Keratinocyte (primary cell): ENCODE data around the gene TAS2R14. TPM values are rescaled to one million over a fixed set of nuclear protein-coding genes. Genes with fewer than 3 reads are reported as not detected.

Experiments
- DNase-seq: peaks from one replicate; pipeline ENCODE4 v3.0.0-alpha.2; 2011; ENCODE audit warnings: low read depth, missing footprints, low spot score
- FAIRE-seq: peaks from 2 replicates; lab custom pipeline; 2011; peaks lifted over from hg19 to GRCh38; lab: Jason Lieb, UNC
- H2AFZ ChIP-seq: 2 replicates; pipeline ENCODE4 v1.6.0; 2012; ENCODE audit warnings: low read length, control low read depth, inconsistent platforms; ENCODE audit not compliant: control insufficient read depth
- H3K27ac ChIP-seq: 2 replicates; pipeline ENCODE4 v1.5.1; 2011; ENCODE audit warnings: low read length; ENCODE audit not compliant: control insufficient read depth, insufficient read depth
- H3K27me3 ChIP-seq: 3 replicates; pipeline ENCODE4 v1.6.0; 2011; ENCODE audit warnings: low read length; ENCODE audit not compliant: control insufficient read depth, insufficient read depth; ENCODE audit errors: extremely low read depth
- H3K36me3 ChIP-seq, 2 experiments: 2 replicates in 1 of 2; 3 replicates in 1 of 2; pipeline ENCODE4 v1.5.1; 2011; ENCODE audit warnings: low read length in 2 of 2, mild to moderate bottlenecking in 1 of 2; ENCODE audit not compliant: control insufficient read depth in 2 of 2, insufficient read depth in 2 of 2; ENCODE audit errors: extremely low read depth in 1 of 2
- H3K4me1 ChIP-seq: 3 replicates; pipeline ENCODE4 v1.5.1; 2011; ENCODE audit warnings: low read length; ENCODE audit not compliant: control insufficient read depth, insufficient read depth; ENCODE audit errors: extremely low read depth
- H3K4me2 ChIP-seq: 3 replicates; pipeline ENCODE4 v1.6.0; 2011; ENCODE audit warnings: low read depth, low read length; ENCODE audit not compliant: control insufficient read depth, insufficient read depth; ENCODE audit errors: extremely low read depth
- H3K4me3 ChIP-seq, 3 experiments: fragments of 200-600 bp in 1 of 3; sonication (generic) in 1 of 3; 2 replicates in 2 of 3; 3 replicates in 1 of 3; pipeline ENCODE4 v1.5.1; 2011 to 2016; ENCODE audit warnings: low read length in 3 of 3, mild to moderate bottlenecking in 3 of 3, control low read depth in 2 of 3, inconsistent platforms in 1 of 3, low read depth in 1 of 3, mixed read lengths in 1 of 3, mixed run types in 1 of 3, moderate library complexity in 1 of 3; ENCODE audit not compliant: control insufficient read depth in 2 of 3, insufficient read depth in 2 of 3; ENCODE audit errors: extremely low read depth in 1 of 3
- H3K79me2 ChIP-seq: 2 replicates; pipeline ENCODE4 v1.6.0; 2012; ENCODE audit warnings: low read length; ENCODE audit not compliant: control insufficient read depth, insufficient read depth
- H3K9ac ChIP-seq: 3 replicates; pipeline ENCODE4 v1.6.0; 2011; ENCODE audit warnings: low read length; ENCODE audit not compliant: control insufficient read depth, insufficient read depth; ENCODE audit errors: extremely low read depth
- H3K9me1 ChIP-seq: 3 replicates; pipeline ENCODE4 v1.6.0; 2011; ENCODE audit warnings: low read length; ENCODE audit not compliant: control insufficient read depth, insufficient read depth; ENCODE audit errors: extremely low read depth
- H3K9me3 ChIP-seq: 2 replicates; pipeline ENCODE4 v1.5.1; 2012; ENCODE audit warnings: low read depth, low read length; ENCODE audit not compliant: control insufficient read depth
- H4K20me1 ChIP-seq: 3 replicates; pipeline ENCODE4 v1.6.0; 2011; ENCODE audit warnings: low read length; ENCODE audit not compliant: control insufficient read depth, insufficient read depth; ENCODE audit errors: extremely low read depth
- CTCF ChIP-seq, 3 experiments: IDR thresholded peaks in 1 of 3; conservative IDR thresholded peaks in 1 of 3; optimal IDR thresholded peaks in 1 of 3; 2 replicates in 2 of 3; 3 replicates in 1 of 3; pipeline versions ENCODE3 to v1.5.1; 2011; ENCODE audit warnings: low read length in 3 of 3, mild to moderate bottlenecking in 3 of 3, moderate library complexity in 2 of 3, control low read depth in 1 of 3, inconsistent platforms in 1 of 3; ENCODE audit not compliant: insufficient read depth in 2 of 3; ENCODE audit errors: extremely low read depth in 1 of 3
- EZH2 ChIP-seq: IDR thresholded peaks from one replicate; pipeline ENCODE4 v1.6.1; 2012; ENCODE audit warnings: inconsistent platforms, mild to moderate bottlenecking, low read length, moderate library complexity
- dilution Hi-C: fragments of 300-500 bp; cut with MboI; formaldehyde crosslinking; loops from one replicate; pipeline ENCODE4 v1.7.0; 2020; ENCODE audit warnings: low sequenced_read_pairs; ENCODE audit not compliant: extremely low pct_ligation_motif_present
- polyA plus RNA-seq, 5 experiments: library from polyadenylated mRNA; depleted of rRNA in 3 of 5; stranded (reverse) in 3 of 5; stranded (forward) in 1 of 5; unstranded in 1 of 5; fragments of >200 nt; gene quantifications; 1 replicate in 1 of 5; 2 replicates in 3 of 5; 3 replicates in 1 of 5; pipeline versions ENCODE4 v1.2.1 to v1.2.3, GENCODE V29; 2011 to 2012; ENCODE audit warnings: missing spikeins in 2 of 5, low read depth in 1 of 5, low replicate concordance in 1 of 5

Gene TAS2R14
- polyA plus RNA-seq, 1 donor (not counting 4 experiments of a cell fraction or from before 2014, with no cell fraction given): 1.2 TPM

GRCh38 chr12:10941916-10942607 lies 3.0 kb upstream of the TAS2R14 start:
- TF ChIP-seq EZH2: no peak
- no peak for TF ChIP-seq CTCF (optimal IDR thresholded peaks at IDR 0.05 in 1 of 3, IDR thresholded peaks at IDR 0.05 in 1 of 3, conservative IDR thresholded peaks at IDR 0.05 in 1 of 3; ENCODE audit: extremely low read depth in 1 of 3, insufficient read depth in 2 of 3, low read length in 3 of 3)
- Histone ChIP-seq H3K9ac (peak overlapping the region; percentile 55), H2AFZ (peak overlapping the region; percentile 90), H3K9me3 (no peaks in the 10 kb centered on the region), H3K4me1 (peaks cover 38% of the 10 kb centered on the region), H3K79me2 (no peaks in the 10 kb centered on the region), H4K20me1 (no peaks in the 10 kb centered on the region), H3K4me2 (peak overlapping the region; percentile 69), H3K27me3 (no peaks in the 10 kb centered on the region), H3K9me1 (no peaks in the 10 kb centered on the region), H3K4me3 (no peak overlapping the region), H3K36me3 (no peaks in the 10 kb centered on the region), H3K27ac (peak overlapping the region; percentile 77)
- DNase-seq: peak; percentile 59
- peak; percentile 100 for FAIRE-seq
- dilution Hi-C loops: no loop called here

GRCh38 chr12:10941369-10941768 lies 2.3 kb upstream of the TAS2R14 start:
- Histone ChIP-seq H3K79me2 (no peaks in the 10 kb centered on the region), H3K9me3 (no peaks in the 10 kb centered on the region), H3K4me1 (peaks cover 38% of the 10 kb centered on the region), H3K4me2 (no peak overlapping the region), H3K9me1 (no peaks in the 10 kb centered on the region), H3K36me3 (no peaks in the 10 kb centered on the region), H3K27ac (peak overlapping the region; percentile 77), H3K27me3 (no peaks in the 10 kb centered on the region), H3K9ac (no peak overlapping the region), H4K20me1 (no peaks in the 10 kb centered on the region), H2AFZ (no peak overlapping the region), H3K4me3 (no peak overlapping the region)
- DNase-seq (no peak), FAIRE-seq (no peak)
- dilution Hi-C loops: no loop called here
- TF ChIP-seq EZH2: no peak
- no peak for TF ChIP-seq CTCF (optimal IDR thresholded peaks at IDR 0.05 in 1 of 3, IDR thresholded peaks at IDR 0.05 in 1 of 3, conservative IDR thresholded peaks at IDR 0.05 in 1 of 3; ENCODE audit: extremely low read depth in 1 of 3, insufficient read depth in 2 of 3, low read length in 3 of 3)
